Renal pelvis (tissue), 4 donors: Measurements from ENCODE around the gene GPATCH3. TPM values are rescaled to one million over a fixed set of nuclear protein-coding genes. Genes with fewer than 3 reads are reported as not detected.
"Not testable (repeated sequence)": the region's sequence is repeated elsewhere in the genome, so short reads cannot be mapped to it uniquely, and the experiment has no call there.

Experiments
- DNase-seq: peaks from one replicate; pipeline ENCODE4 v3.0.0-alpha.2; 2013
- polyA plus RNA-seq, 3 donors: library from polyadenylated mRNA; unstranded; fragments of 120-200 nt; gene quantifications; one replicate each; pipeline ENCODE4 v1.2.1, GENCODE V29; 2013; ENCODE audit not compliant: insufficient read length in 3 of 3

GPATCH3 gene
- polyA plus RNA-seq, 3 donors, result 17.0 to 17.8 (median 17.8) TPM

GRCh38 chr1:26877326-26877725 is 22.9 kb downstream of the GPATCH3 start:
- no peak for DNase-seq

- no peak for DNase-seq
Observed at GRCh38 chr1:26874896-26875295, 25.4 kb downstream of the GPATCH3 start.

DNA sequence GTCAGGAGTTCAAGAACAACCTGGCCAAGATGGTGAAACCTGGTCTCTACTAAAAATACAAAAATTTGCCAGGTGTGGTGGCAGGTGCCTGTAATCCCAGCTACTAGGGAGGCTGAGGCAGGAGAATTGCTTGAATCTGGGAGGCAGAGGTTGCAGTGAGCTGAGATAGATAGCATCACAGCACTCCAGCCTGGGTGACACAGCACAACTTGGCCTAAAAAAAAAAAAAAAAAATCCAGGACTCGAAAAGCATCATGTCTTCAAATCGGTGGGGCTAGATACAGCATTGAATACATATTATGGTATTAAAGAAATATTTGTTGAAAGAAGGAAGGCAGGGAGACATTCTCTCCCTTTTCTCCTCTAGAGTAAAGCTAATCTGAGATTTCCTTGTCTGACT is 27.2 kb downstream of the GPATCH3 start:
- DNase-seq, result not testable (repeated sequence)

DNA sequence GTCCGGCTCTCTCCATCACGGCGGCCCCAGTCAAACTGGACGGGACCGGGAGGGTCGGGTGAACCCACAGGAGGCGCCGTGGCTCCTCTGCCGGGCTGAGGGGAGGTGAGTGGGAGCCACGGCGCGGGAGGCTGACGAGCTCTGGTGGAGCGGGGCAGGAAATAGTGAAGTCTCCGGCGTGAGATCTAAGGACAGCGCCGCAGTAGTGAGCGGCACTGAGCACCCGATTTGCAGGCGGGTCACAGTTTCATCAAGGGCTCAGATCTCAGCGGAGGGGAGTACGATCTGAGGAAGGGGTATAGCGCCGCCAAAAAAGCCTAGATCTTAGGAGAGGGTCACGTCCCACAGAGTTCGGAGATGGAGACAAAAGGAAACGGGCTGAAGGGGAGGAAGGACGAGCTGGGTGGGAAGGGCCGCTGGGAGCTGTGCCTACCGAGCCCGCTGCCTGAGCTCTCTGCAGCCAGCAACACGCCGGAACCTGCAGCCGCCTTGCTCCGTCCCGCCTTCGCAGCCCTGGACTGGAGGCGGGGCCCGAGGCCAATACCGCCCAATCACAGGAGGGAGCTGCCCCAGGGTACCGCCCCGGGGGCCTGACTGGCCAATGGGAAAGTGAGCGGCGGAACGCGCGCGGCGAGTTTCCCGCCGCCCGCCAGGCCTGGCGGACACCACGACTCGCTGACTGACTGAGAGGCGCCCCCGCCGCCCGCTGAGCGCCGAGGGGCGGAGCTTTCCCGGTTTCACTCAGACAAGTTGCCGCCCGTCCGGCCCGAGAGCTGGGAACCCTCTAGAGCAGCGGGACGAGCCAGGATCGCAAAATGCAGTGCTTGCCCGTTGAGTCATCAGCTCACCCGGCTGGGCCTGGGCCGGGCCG is 35.4 kb downstream of the GPATCH3 start:
- DNase-seq, result peak; percentile 96

DNA sequence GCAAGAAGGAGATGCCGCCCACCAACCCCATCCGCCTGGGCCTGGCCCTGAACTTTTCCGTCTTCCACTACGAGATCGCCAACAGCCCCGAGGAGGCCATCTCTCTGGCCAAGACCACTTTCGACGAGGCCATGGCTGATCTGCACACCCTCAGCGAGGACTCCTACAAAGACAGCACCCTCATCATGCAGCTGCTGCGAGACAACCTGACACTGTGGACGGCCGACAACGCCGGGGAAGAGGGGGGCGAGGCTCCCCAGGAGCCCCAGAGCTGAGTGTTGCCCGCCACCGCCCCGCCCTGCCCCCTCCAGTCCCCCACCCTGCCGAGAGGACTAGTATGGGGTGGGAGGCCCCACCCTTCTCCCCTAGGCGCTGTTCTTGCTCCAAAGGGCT is 36.6 kb downstream of the GPATCH3 start:
- DNase-seq, result no peak

DNA sequence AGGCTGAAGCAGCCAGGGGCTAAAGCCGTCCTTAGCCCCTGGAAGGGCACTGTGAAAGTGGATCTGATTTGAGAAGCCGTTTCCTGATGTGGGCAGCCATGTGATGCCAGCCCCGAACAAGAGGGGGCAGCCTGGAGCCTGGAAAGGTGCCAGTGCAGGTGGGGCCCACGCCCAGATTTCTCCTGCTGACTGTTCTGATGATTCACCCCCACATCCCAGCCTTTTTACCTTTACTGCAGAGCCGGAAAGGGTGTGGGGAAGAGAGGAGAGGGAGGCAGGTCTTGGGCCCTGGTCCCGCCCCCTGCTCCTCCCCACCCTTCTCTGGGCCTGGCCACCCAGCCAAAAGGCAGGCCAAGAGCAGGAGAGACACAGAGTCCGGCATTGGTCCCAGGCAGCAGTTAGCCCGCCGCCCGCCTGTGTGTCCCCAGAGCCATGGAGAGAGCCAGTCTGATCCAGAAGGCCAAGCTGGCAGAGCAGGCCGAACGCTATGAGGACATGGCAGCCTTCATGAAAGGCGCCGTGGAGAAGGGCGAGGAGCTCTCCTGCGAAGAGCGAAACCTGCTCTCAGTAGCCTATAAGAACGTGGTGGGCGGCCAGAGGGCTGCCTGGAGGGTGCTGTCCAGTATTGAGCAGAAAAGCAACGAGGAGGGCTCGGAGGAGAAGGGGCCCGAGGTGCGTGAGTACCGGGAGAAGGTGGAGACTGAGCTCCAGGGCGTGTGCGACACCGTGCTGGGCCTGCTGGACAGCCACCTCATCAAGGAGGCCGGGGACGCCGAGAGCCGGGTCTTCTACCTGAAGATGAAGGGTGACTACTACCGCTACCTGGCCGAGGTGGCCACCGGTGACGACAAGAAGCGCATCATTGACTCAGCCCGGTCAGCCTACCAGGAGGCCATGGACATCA is 37.2 kb downstream of the GPATCH3 start, which contains the start of gene SFN:
TSS of gene SFN (plus strand) at position 369 of the 904 bp plus-strand sequence. CDS start at position 433, 64 bp downstream.
- DNase-seq, result no peak

- no peak for DNase-seq
Observed at GRCh38 chr1:26861889-26862378, 38.3 kb downstream of the GPATCH3 start.

DNA sequence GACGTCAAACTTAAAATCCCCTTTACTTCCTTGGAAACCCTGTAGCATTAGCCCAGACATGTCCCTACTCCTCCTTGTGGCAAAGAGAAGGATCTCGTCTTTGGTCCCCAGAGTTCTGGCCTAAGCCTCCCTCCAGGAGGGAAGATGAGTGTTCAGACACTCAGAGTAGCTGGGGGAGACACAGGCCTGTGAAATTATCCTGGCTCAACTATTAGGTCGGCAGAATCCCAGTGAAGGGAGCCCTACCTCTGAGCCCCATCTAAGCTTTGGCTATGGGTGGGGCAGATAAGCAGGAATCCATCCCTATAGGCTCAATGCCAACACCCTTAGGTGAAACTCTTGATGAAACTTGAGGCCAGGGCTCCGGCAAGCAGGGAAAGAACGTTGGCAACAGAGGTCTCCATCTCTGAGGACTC is 39.0 kb downstream of the GPATCH3 start:
- no peak for DNase-seq

DNA sequence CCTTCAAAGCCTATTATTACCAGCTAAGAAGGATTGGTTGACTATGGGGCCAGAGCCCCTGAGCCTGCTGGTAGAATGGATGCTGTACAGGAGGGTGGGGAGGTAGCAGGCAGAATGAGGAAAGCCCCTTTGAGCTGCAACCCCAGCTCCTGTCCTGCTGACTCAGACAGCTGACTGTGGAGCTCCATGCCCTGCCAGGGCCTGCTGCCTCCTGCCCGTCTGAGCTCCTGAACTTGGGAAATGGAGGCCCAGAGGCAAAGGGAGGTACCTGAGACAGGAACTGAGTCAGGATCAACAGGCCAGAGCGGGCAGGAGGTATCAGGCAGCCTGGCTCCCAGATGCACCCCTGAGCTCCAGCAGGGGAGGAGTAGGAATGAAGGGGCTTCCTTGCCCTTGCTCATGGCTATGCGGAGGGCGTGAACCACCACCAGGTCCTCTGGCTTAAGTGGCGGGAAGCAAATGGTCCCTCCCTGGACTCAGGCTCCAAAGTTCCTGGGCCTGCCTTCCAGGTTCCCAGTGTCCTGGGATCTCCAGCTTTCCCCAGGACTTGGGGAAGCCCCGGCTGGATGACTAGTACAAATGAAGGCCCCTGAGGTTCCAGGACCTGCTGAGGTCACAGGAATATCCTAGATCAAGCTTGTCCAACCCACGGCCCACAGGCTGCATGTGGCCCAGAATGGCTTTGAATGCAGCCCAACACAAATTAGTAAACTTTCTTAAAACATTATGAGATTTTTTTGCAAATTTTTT is 41.2 kb downstream of the GPATCH3 start:
- no peak for DNase-seq

DNA sequence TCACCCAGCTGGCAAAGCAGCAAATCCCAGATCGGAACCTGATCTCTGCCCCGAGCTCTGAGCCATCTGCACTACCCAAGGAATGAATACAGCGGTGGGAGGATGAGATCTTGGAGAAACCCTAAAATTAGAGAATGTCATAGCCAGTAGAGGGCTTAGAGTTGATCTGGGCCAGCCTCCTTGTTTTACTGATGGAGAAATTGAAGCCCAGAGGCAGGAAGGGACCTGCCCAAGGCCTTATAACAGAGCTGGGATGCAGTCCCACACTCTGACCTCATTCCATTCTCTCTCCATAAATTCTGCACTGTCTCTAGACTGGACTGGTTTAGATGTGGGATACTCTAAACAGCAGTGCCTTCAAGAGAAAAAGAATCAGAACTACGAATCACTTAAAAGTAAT is 42.1 kb downstream of the GPATCH3 start:
- DNase-seq, result no peak

- DNase-seq, result no peak
Observed at GRCh38 chr1:26857473-26858060, 42.7 kb downstream of the GPATCH3 start.

- no peak for DNase-seq
Observed at GRCh38 chr1:26856604-26857469, 43.4 kb downstream of the GPATCH3 start.

DNA sequence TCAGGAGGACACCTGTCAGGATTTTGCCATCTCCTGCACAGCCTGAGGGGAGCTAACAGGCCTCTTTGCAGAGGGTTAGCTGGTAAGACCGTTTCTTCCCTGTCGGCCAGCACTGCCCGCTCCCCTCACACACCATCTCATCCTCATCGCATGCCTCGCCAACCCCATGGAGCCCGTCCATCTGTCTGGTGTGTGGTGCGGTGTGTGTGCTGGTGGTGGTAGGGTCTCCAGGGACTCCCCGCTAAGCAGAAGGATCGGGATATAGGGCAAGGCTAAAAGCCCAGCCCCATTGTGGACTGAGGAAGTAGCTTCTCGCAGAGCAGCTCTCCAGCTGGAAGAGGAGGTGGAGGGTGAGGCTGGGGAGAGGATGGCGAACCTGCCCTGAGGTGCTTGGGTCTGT is 44.1 kb downstream of the GPATCH3 start:
- no peak for DNase-seq

DNA sequence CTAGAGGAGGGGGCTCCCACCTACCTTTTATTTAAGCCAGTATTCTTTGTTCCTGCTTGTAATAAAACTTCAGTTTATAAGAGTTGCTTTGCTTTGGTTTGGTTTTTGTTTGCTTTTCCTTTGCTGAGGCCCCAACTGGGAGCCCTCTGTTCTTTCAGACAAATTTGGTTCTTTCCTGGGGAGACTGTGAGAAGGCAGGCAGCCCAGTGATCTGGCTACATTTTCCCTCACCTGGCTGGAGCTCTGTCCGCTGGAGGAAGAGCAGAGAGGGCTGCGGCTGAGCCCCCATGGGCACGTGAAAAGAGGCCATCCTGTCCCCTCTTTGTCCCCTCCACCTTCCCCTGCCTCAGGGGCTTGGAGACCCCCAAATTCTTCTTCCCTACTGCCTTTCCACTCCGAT is 44.6 kb downstream of the GPATCH3 start:
- no peak for DNase-seq

DNA sequence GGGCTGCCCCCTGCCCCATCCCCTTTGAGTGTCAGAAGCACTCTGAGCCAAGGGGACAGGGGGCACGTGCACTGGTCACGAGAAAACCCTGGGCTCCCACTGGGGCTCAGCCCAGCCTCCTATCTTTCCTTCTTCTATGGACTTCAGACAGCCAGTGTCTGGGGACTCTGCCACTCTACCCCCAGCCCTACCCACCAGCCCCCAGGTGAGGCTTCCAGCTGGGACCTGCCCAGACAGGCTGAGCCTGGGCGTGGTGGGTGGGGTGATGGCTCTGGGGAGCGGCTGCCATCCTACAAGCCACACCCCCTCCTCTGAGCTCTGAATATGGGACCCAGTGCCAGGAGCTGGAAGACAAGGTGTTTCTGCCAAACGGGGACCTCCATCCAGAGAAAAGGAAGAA is 45.4 kb downstream of the GPATCH3 start:
- no peak for DNase-seq

GRCh38 chr1:26853600-26853999 is 46.7 kb downstream of the GPATCH3 start:
- DNase-seq, result no peak

DNA sequence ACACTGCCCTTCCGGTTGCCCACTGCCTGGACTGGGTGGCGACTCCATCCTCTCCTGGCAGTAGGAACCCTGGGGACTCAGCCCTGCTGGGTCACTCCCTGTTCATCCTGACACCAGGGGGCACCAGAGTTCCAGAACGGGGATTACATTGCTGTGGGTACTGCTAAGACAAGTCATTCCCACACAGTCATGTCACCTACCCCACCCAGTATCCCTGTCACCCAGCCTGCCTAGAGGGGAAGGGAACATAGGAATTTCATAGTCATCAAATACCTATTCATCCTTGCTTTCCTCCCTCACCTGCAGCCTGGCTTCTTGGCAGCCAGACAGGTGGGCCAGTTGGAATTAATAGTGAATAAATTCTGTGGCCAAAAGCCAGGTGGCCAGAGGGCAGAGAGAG is 47.1 kb downstream of the GPATCH3 start:
- DNase-seq, result peak; percentile 66

GRCh38 chr1:26852701-26853100 is 47.6 kb downstream of the GPATCH3 start:
- DNase-seq, result no peak

DNA sequence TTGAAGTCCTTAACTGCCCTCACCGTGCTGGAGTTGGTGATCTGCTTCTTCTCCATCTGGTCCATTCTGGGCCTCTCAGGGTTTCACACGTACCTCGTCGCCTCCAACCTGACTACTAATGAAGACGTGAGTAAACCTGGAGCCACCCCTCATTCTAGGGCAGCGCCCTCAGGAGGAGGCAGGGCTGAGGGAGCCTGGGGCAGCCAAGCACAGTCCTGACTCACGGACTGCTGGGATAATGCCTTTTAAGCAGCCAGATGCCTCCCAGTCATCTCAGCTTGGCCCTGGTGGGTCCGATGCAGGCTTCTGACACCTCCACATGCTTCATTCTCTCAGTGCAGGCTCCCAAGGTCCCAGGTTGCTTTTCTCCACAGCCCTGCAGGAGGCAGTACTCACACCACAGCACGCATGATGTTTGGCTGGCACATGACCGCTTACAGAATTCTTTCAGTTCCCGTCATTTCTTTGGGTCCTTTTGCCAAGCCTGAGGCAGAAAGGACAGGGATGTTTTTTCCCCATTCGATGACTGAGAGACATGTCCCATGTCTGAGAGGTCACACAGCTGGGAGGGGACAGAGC is 49.1 kb downstream of the GPATCH3 start:
- DNase-seq, result no peak
